GM18909 (cell line): Measurements from ENCODE around the gene WDFY3.

Source experiments
- ATAC-seq: cut with Tn5 transposase; IDR thresholded peaks from one replicate; pipeline ENCODE4 v1.9.1; 2021; ENCODE audit warnings: mild to moderate bottlenecking; ENCODE audit not compliant: unreplicated experiment, poor library complexity

The WDFY3 gene

DNA sequence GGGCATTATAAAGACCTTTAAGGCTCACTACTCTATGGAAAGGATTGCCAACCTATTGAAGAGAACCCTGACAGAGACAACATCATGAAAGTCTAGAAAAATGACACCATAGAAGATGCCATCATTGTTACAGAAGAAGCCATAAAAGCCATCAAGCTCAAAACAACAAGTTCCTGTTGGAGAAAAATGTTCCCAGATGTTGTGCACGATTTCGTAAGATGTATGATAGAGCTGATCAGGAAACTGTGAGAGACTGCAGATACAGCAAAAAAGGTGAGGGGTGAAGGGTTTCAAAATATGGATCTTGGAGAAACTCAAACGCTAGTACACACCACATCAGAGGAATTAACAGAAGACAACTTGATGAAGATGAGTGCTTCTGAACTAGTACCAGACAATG lies 53.3 kb downstream of the WDFY3 start:
- no peak for ATAC-seq

GRCh38 chr4:84912741-84913140 lies 53.7 kb downstream of the WDFY3 start:
- no peak for ATAC-seq

- no peak for ATAC-seq
Measured at GRCh38 chr4:84908876-84909275, 57.6 kb downstream of the WDFY3 start.

DNA sequence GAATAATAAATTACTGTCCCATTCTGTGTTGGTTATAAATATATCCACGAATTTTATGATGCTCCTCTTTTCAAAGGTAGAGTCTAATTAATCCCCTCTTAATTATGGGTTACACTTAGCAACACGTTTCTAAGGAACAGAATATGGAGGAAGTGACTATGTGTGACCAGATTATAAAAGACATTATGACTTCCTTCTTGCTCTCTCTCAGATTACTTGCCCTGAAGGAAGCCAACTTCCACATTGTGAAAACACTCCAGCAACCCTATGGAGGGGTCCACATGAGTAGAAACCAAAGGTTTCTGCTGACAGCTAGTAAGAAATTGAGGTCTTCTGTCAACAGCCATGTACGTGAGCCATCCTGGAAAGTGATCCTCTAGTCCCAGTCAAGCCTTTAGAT lies 59.3 kb downstream of the WDFY3 start:
- no peak for ATAC-seq

GRCh38 chr4:84905646-84906045 lies 60.8 kb downstream of the WDFY3 start:
- ATAC-seq: no peak

GRCh38 chr4:84901740-84902281 lies 64.7 kb downstream of the WDFY3 start:
- ATAC-seq: no peak

GRCh38 chr4:84901173-84901572 lies 65.3 kb downstream of the WDFY3 start:
- ATAC-seq: no peak

GRCh38 chr4:84899616-84900015 lies 66.9 kb downstream of the WDFY3 start:
- ATAC-seq: no peak

DNA sequence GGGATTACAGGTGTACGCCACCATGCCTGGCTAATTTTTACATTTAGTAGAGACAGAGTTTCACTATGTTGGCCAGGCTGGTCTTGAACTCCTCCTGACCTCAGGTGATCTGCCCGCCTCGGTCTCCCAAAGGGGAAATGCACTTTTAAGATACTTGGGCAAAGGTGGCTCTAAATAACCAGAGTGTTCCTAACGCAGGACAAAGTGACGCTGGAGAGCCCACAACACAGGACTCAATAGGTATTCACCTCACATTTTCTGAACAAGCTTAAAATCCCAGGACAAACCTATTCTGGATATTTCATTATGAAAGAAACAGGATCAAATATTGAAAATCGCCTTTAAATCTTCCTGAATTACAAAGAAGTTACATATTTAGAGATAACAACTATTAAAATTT lies 69.0 kb downstream of the WDFY3 start:
- no peak for ATAC-seq

- ATAC-seq: no peak
Measured at GRCh38 chr4:84895283-84895682, 71.2 kb downstream of the WDFY3 start.

- ATAC-seq: no peak
Measured at GRCh38 chr4:84894621-84895020, 71.9 kb downstream of the WDFY3 start.

DNA sequence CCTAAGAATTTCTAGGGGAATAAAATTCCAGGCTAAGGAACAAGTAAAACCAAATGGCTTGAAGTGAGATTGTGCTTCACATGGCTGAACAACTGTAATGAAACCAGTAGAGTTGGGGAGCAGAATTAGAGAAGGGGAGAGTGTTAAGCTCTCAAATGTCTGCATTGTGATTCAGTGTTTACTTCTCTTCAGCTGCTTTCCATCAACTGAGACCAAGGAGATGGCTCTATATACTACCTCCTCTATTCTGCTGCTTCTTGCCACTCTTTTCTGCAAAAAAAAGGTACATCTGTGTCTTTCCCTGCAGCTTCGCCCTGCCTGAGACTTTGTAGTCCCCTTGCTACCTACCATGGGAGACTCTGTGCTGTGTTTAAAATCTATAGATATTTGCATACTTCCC lies 73.5 kb downstream of the WDFY3 start:
- no peak for ATAC-seq

- no peak for ATAC-seq
Measured at GRCh38 chr4:84887824-84888223, 78.7 kb downstream of the WDFY3 start.

GRCh38 chr4:84879651-84880200 lies 86.8 kb downstream of the WDFY3 start:
- no peak for ATAC-seq

GRCh38 chr4:84878546-84878945 lies 87.9 kb downstream of the WDFY3 start:
- no peak for ATAC-seq

- ATAC-seq: no peak
Measured at GRCh38 chr4:84878090-84878489, 88.4 kb downstream of the WDFY3 start.

- no peak for ATAC-seq
Measured at GRCh38 chr4:84877051-84877833, 89.2 kb downstream of the WDFY3 start.

DNA sequence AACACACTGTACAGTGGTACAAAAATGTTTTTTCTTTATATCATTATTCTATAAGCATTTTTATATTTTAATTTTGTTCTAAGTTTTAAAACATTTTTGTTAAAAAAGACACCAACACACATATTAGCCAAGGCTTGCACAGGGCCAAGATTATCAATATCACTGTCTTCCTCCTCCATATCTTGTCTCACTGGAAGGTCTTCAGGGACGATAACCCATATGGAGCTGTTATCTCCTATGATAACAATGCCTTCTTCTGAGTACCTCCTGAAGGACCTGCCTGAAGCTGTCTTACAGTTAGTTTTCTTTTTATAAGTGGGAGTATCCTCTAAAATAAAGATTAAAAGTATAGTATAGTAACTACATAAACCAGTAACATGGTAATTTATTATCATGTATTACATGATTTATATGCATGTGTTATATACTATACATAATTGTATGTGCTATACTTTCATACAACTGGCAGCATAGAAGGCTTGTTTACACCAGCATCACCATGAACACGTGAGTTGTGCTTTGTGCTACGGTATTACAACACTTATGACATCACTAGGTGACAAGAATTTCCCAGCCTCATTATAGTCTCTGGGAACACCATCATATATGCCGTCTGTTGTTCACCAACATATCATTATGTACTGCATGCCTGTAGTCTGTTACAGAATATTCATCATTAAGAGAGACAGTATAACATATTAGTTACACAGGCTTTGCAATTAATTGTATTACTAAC lies 90.7 kb downstream of the WDFY3 start:
- no peak for ATAC-seq

GRCh38 chr4:84874619-84875018 lies 91.9 kb downstream of the WDFY3 start:
- ATAC-seq: no peak

DNA sequence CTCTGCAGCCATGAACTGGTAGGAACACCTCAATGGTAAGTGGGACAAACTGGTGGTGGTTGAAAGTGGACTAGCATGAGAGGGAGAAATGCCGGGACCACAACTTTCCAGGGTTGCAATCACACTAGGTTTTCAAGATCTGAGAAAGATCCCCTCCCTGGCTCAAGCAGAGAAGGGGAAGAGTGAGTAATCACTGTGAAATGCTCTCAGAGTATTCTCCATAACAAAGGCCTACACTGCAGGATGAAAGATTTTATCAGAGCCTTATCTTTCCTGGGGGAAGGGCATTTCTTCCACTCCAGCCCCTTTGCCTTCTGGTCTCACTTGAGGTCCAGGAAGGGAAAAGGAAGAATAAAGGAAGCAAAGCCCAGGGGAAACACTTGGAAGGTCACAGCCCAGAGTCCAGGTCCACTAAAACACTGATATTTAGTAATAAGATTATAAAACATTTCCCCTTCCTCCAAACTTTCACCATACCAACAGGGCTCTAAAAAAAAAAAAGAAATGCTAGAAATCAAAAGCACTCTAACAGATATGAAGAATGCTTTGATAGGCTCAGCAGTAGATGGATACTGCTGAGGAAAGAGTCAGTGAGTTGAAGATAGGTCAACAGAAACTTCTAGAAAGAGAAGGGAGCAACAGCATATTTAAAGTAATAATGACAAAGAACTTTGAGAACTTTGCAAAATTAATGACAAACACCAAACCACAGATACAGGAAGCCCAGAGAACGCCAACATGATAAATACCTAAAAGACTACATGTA lies 95.9 kb downstream of the WDFY3 start:
- no peak for ATAC-seq

GRCh38 chr4:84866295-84866694 lies 100.2 kb downstream of the WDFY3 start:
- no peak for ATAC-seq
